Ectodermal cell (in vitro differentiated cells): ENCODE results near the gene VPS39.

Experiments
- H3K27ac ChIP-seq: 2 replicates; pipeline ENCODE4 v1.7.0; 2013; ENCODE audit warnings: mild to moderate bottlenecking, low read depth, low read length; ENCODE audit not compliant: insufficient read depth, poor library complexity, severe bottlenecking
- H3K27me3 ChIP-seq: 2 replicates; pipeline ENCODE4 v1.7.0; 2013; ENCODE audit warnings: mild to moderate bottlenecking, low read length; ENCODE audit not compliant: insufficient read depth, control insufficient read depth, poor library complexity, severe bottlenecking
- H3K36me3 ChIP-seq: one replicate; pipeline ENCODE4 v1.7.0; 2013; ENCODE audit warnings: low read length; ENCODE audit not compliant: control insufficient read depth, insufficient read depth
- H3K4me1 ChIP-seq: one replicate; pipeline ENCODE4 v1.7.0; 2013; ENCODE audit warnings: low read length; ENCODE audit not compliant: control insufficient read depth, insufficient read depth
- H3K4me3 ChIP-seq: 2 replicates; pipeline ENCODE4 v1.7.0; 2013; ENCODE audit warnings: low read depth, low read length, control low read depth; ENCODE audit not compliant: insufficient read depth
- H3K9me3 ChIP-seq: 2 replicates; pipeline ENCODE4 v1.7.0; 2013; ENCODE audit warnings: mild to moderate bottlenecking, low read length, moderate library complexity; ENCODE audit not compliant: control insufficient read depth
- WGBS, 2 experiments: methylation state at CpG; one replicate each; pipeline ENCODE4 v1.1.7; 2013; ENCODE audit warnings: missing lambda C conversion rate in 2 of 2; 5-methylcytosine and 5-hydroxymethylcytosine counted together

Gene VPS39

DNA sequence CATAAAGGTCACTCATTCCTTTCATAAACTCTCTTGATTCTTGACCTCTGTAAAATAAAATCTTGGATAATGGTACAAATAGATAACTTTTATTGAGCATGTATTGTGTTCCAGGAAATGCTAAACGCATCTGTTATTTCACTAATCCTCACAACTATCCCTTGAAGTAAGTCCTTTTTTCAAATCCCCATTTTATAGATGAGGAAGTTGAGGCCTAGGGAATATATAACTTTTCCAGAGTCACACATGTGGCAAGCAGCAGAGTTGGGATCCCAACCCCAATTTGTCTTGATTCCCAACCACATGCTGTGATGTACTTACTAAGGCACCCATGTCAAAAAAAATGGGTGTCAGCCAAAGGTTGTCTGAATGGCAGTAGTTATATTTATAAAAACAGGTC lies 6.3 kb downstream of the VPS39 start:
- H3K4me1 ChIP-seq, result no peaks in the 10 kb centered on the region
- H3K4me3 ChIP-seq, result no peak overlapping the region
- H3K36me3 ChIP-seq, result peaks cover 6% of the 10 kb centered on the region
- WGBS, 2 experiments, result 78% methylated on average over 1 of the region's 1 CpG; no CpG with 5 or more reads in 1 of the 2 experiments
- no peaks in the 10 kb centered on the region for H3K27me3 ChIP-seq
- no peak overlapping the region for H3K27ac ChIP-seq
- no peaks in the 10 kb centered on the region for H3K9me3 ChIP-seq

DNA sequence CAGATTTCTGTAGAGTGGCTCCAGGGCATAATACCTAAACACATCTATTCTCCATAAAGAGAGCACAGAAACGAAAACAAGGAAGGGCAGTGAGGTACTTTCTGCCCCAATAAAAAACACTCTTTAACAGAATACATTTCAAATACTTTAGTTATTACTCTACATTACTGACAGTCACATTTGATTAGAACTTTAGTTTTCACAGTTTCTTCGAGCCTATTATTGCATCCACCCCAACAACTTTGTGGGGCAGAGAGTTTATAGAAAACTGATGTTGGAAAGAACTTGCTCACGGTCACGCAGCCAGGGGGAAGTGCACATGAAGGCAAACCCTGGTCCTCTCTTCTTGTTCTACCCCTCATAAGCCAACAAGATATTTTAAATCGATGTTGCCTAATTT lies 9.0 kb downstream of the VPS39 start:
- Histone ChIP-seq H3K27me3 (no peaks in the 10 kb centered on the region), H3K4me3 (no peak overlapping the region), H3K9me3 (no peaks in the 10 kb centered on the region), H3K4me1 (no peaks in the 10 kb centered on the region), H3K36me3 (peaks cover 6% of the 10 kb centered on the region), H3K27ac (no peak overlapping the region)
- 93 to 94% methylated on average over 5 of the region's 5 CpGs for WGBS, 2 experiments

GRCh38 chr15:42198516-42198915 lies 9.6 kb downstream of the VPS39 start:
- H3K27me3 ChIP-seq, result no peaks in the 10 kb centered on the region
- H3K27ac ChIP-seq, result no peak overlapping the region
- H3K4me1 ChIP-seq, result no peaks in the 10 kb centered on the region
- no peak overlapping the region for H3K4me3 ChIP-seq
- no peaks in the 10 kb centered on the region for H3K9me3 ChIP-seq
- H3K36me3 ChIP-seq, result peaks cover 6% of the 10 kb centered on the region
- WGBS, 2 experiments, result 94 to 98% methylated on average over 1 of the region's 1 CpG

GRCh38 chr15:42194513-42194912 lies 13.6 kb downstream of the VPS39 start:
- peaks cover 17% of the 10 kb centered on the region for H3K36me3 ChIP-seq
- H3K27ac ChIP-seq, result no peak overlapping the region
- 89 to 94% methylated on average over 5 of the region's 5 CpGs for WGBS, 2 experiments
- no peaks in the 10 kb centered on the region for H3K4me1 ChIP-seq
- H3K9me3 ChIP-seq, result no peaks in the 10 kb centered on the region
- H3K27me3 ChIP-seq, result no peaks in the 10 kb centered on the region
- H3K4me3 ChIP-seq, result no peak overlapping the region

DNA sequence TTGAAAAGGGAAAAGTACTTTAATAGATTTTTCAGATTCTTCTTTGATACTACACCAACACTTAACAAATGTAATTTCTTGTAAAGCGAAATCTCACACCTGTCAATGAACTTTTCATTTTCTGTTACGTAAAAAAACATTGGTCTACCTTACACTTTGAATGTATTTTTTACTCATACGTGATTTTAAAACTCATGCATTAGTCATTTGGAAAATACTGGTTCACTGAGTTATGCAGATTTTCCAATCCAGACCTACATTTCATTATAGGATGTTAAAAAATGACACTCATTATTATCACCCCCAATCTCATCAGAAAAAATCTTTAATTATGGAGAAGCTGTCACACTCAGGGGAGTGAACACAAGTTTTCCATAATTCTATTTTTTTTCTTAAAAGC lies 14.7 kb downstream of the VPS39 start:
- Histone ChIP-seq H3K9me3 (no peaks in the 10 kb centered on the region), H3K4me3 (no peak overlapping the region), H3K27ac (no peak overlapping the region), H3K27me3 (no peaks in the 10 kb centered on the region), H3K36me3 (peaks cover 24% of the 10 kb centered on the region), H3K4me1 (no peaks in the 10 kb centered on the region)
- WGBS, 2 experiments, result 98% methylated on average over 3 of the region's 3 CpGs

DNA sequence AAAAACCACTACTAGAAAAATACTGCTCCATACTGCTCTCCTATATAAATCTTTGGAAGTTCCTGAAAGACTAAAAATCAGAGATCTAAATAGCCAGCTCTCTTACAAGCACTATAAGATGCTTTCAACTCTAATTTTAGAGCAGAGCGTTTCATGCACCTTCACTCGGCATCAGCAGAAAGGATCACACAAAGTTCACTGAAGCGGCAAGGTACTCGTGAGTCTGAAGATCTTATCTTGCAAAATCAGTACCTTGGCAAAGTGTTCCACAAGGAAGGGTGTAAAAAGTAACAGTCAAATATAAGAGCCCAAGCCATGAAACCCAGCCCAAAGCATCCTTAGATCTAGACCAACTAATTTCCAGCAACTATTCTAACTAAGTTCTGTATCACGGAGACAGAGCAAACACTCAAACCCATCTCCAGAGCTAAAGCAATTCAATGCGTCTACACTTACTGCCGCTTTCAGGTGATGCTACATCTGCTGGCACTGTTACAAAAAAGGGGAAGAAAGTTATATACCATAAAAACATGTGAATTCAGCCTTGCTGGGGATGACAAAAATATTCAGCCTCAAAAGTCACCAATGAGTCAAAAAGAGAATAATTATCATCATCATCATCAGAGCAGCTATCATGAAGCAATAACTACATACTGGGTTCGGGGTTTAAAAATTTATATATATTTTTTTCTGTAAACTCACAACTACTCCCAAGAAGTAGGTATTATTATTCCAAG lies 16.3 kb downstream of the VPS39 start:
- Histone ChIP-seq H3K4me3 (no peak overlapping the region), H3K27ac (no peak overlapping the region), H3K9me3 (no peaks in the 10 kb centered on the region), H3K27me3 (no peaks in the 10 kb centered on the region), H3K36me3 (peaks cover 34% of the 10 kb centered on the region), H3K4me1 (no peaks in the 10 kb centered on the region)
- 97% methylated on average over 6 to 7 of the region's 8 CpGs for WGBS, 2 experiments

- Histone ChIP-seq H3K27ac (no peak overlapping the region), H3K27me3 (no peaks in the 10 kb centered on the region), H3K4me1 (no peaks in the 10 kb centered on the region), H3K4me3 (no peak overlapping the region), H3K9me3 (no peaks in the 10 kb centered on the region), H3K36me3 (peaks cover 38% of the 10 kb centered on the region)
- WGBS, 2 experiments, result 89 to 94% methylated on average over 2 of the region's 2 CpGs
These were observed 17.7 kb downstream of the VPS39 start for GRCh38 chr15:42190370-42190769.

GRCh38 chr15:42185801-42186200 lies 22.3 kb downstream of the VPS39 start:
- Histone ChIP-seq H3K4me1 (no peaks in the 10 kb centered on the region), H3K27me3 (no peaks in the 10 kb centered on the region), H3K4me3 (no peak overlapping the region), H3K27ac (no peak overlapping the region), H3K9me3 (no peaks in the 10 kb centered on the region), H3K36me3 (peaks cover 49% of the 10 kb centered on the region)
- WGBS, 2 experiments, result 94 to 97% methylated on average over 1 of the region's 1 CpG

GRCh38 chr15:42184736-42185135 lies 23.4 kb downstream of the VPS39 start:
- Histone ChIP-seq H3K27ac (no peak overlapping the region), H3K27me3 (no peaks in the 10 kb centered on the region), H3K9me3 (no peaks in the 10 kb centered on the region), H3K4me3 (no peak overlapping the region), H3K4me1 (no peaks in the 10 kb centered on the region), H3K36me3 (peaks cover 45% of the 10 kb centered on the region)
- 93 to 94% methylated on average over 2 to 4 of the region's 4 CpGs for WGBS, 2 experiments

GRCh38 chr15:42184296-42184695 lies 23.8 kb downstream of the VPS39 start:
- 95 to 96% methylated on average over 5 of the region's 5 CpGs for WGBS, 2 experiments
- Histone ChIP-seq H3K9me3 (no peaks in the 10 kb centered on the region), H3K27me3 (no peaks in the 10 kb centered on the region), H3K4me1 (no peaks in the 10 kb centered on the region), H3K27ac (no peak overlapping the region), H3K36me3 (peaks cover 48% of the 10 kb centered on the region), H3K4me3 (no peak overlapping the region)
